PC-9 (cell line): ENCODE data around the gene CD22. TPM values are rescaled to one million over a fixed set of nuclear protein-coding genes. Genes with fewer than 3 reads are reported as not detected.

Experiments used
- BruUV-seq: library from RNA; stranded (reverse); fragments of 400-500 nt; replicated peaks from 2 replicates; lab custom pipeline; 2021; lab: Mats Ljungman, UMichigan
- CTCF ChIA-PET: fragments of 300-600 bp; sonication (Branson Sonifier 250); formaldehyde crosslinking; loops from one replicate; lab custom pipeline; 2022; ENCODE audit warnings: antibody characterized with exemption; lab: Charles Lee
- POLR2A ChIA-PET: fragments of 300-600 bp; sonication (Branson Sonifier 250); formaldehyde crosslinking; loops from one replicate; lab custom pipeline; 2022; ENCODE audit warnings: antibody characterized with exemption; ENCODE audit not compliant: unreplicated experiment; lab: Charles Lee
- DNase-seq, 2 experiments: peaks; one replicate each; pipeline versions ENCODE4 v3.0.0 to v3.0.0-alpha.2; 2015 to 2022; ENCODE audit warnings: mixed read lengths in 1 of 2
- H2AFZ ChIP-seq: fragments of 200-600 bp; sonication (generic); 2 replicates; pipeline ENCODE4 v1.8.1; 2017; ENCODE audit warnings: antibody characterized with exemption
- H3F3A ChIP-seq: fragments of 200-600 bp; sonication (generic); 2 replicates; pipeline ENCODE4 v1.8.1; 2017; ENCODE audit warnings: antibody characterized with exemption, mild to moderate bottlenecking, low read depth; ENCODE audit not compliant: insufficient read depth
- H3K27ac ChIP-seq: fragments of 200-600 bp; sonication (generic); 2 replicates; pipeline ENCODE4 v1.6.1; 2016; ENCODE audit warnings: mixed run types
- H3K27me3 ChIP-seq: fragments of 200-600 bp; sonication (generic); 2 replicates; pipeline ENCODE4 v1.6.1; 2016; ENCODE audit warnings: low read depth, mixed run types; ENCODE audit not compliant: insufficient read depth
- H3K36me3 ChIP-seq: fragments of 200-600 bp; sonication (generic); 2 replicates; pipeline ENCODE4 v1.6.1; 2016; ENCODE audit warnings: low read depth, mixed run types
- H3K4me1 ChIP-seq: fragments of 200-600 bp; sonication (generic); replicated peaks from 2 replicates; pipeline ENCODE4 v1.6.1; 2016; ENCODE audit warnings: mixed run types; ENCODE audit not compliant: insufficient read depth
- H3K4me2 ChIP-seq: fragments of 200-600 bp; sonication (generic); 2 replicates; pipeline ENCODE4 v1.6.1; 2017; ENCODE audit warnings: mixed run types
- H3K4me3 ChIP-seq: fragments of 200-600 bp; sonication (generic); 2 replicates; pipeline ENCODE4 v1.6.1; 2016; ENCODE audit warnings: mixed run types
- H3K79me2 ChIP-seq: fragments of 200-600 bp; sonication (generic); 2 replicates; pipeline ENCODE4 v1.6.1; 2017; ENCODE audit warnings: low read depth, mixed run types
- H3K9me2 ChIP-seq: fragments of 200-600 bp; sonication (generic); 2 replicates; pipeline ENCODE4 v1.8.1; 2017; ENCODE audit warnings: mild to moderate bottlenecking; ENCODE audit not compliant: insufficient read depth
- H3K9me3 ChIP-seq: fragments of 200-600 bp; sonication (generic); 2 replicates; pipeline ENCODE4 v1.8.1; 2016; ENCODE audit warnings: low read depth; ENCODE audit not compliant: insufficient read depth
- H4K20me1 ChIP-seq: fragments of 200-600 bp; sonication (generic); 2 replicates; pipeline ENCODE4 v1.8.1; 2017; ENCODE audit not compliant: insufficient read depth
- CTCF ChIP-seq: fragments of 200-600 bp; sonication (generic); conservative IDR thresholded peaks from 2 replicates; pipeline ENCODE4 v1.6.1; 2017; ENCODE audit warnings: mixed run types, antibody characterized with exemption, mild to moderate bottlenecking, moderate library complexity
- EZH2 ChIP-seq: fragments of 200-600 bp; sonication (generic); IDR thresholded peaks from 2 replicates; pipeline ENCODE4 v1.8.0; 2017; ENCODE audit warnings: antibody characterized with exemption, low read depth
- intact Hi-C: fragments of 100-400 bp; cut with micrococcal nuclease; formaldehyde crosslinking; loops from one replicate; pipeline ENCODE4 v1.10.0; 2022; ENCODE audit not compliant: unreplicated experiment
- total RNA-seq: library from RNA; stranded (reverse); gene quantifications from 2 replicates; pipeline ENCODE4 v1.2.3, GENCODE V29; 2021

The CD22 gene
- total RNA-seq, 1 experiment from 2014 or later, result 29.8 TPM

- Histone ChIP-seq H3K27me3 (peaks cover 49% of the 10 kb centered on the region), H3K4me3 (no peak overlapping the region), H3K79me2 (no peaks in the 10 kb centered on the region), H3K36me3 (no peaks in the 10 kb centered on the region), H3F3A (no peaks in the 10 kb centered on the region), H3K27ac (no peak overlapping the region), H3K9me3 (peaks cover 8% of the 10 kb centered on the region), H3K4me1 (no peaks in the 10 kb centered on the region), H4K20me1 (no peaks in the 10 kb centered on the region), H3K9me2 (no peaks in the 10 kb centered on the region), H3K4me2 (no peak overlapping the region), H2AFZ (no peak overlapping the region)
- DNase-seq, result no peak
- intact Hi-C loops, result no loop called here
- POLR2A ChIA-PET, result interaction anchor here (0.7 kb wide), 1 partner anchor 464 kb away, joined by 7 read pairs; no protein-coding TSS in a partner anchor
- TF ChIP-seq EZH2 (no peak), CTCF (no peak)
- BruUV-seq, result no TSS peak
- CTCF ChIA-PET, result no interaction called here
Measured at GRCh38 chr19:35380450-35381124, 51.6 kb downstream of the CD22 start.

- Histone ChIP-seq H3K27ac (no peak overlapping the region), H3K27me3 (peaks cover 49% of the 10 kb centered on the region), H3K79me2 (no peaks in the 10 kb centered on the region), H3K36me3 (no peaks in the 10 kb centered on the region), H3K4me3 (no peak overlapping the region), H4K20me1 (no peaks in the 10 kb centered on the region), H3K9me2 (no peaks in the 10 kb centered on the region), H2AFZ (no peak overlapping the region), H3K9me3 (peaks cover 8% of the 10 kb centered on the region), H3K4me1 (no peaks in the 10 kb centered on the region), H3K4me2 (no peak overlapping the region), H3F3A (no peaks in the 10 kb centered on the region)
- intact Hi-C loops, result no loop called here
- BruUV-seq, result no TSS peak
- POLR2A ChIA-PET, result interaction anchor here (0.7 kb wide), 1 partner anchor 463 kb away, joined by 7 read pairs; no protein-coding TSS in a partner anchor
- TF ChIP-seq CTCF (no peak), EZH2 (no peak)
- DNase-seq, result no peak
- CTCF ChIA-PET, result no interaction called here
Measured at GRCh38 chr19:35381318-35381717, 52.3 kb downstream of the CD22 start.

- H3K9me3 ChIP-seq, result peaks cover 8% of the 10 kb centered on the region
- intact Hi-C loops, result no loop called here
- no peaks in the 10 kb centered on the region for H3K9me2 ChIP-seq
- ChIA-PET POLR2A (no interaction called here), CTCF (no interaction called here)
- no peaks in the 10 kb centered on the region for H3K36me3 ChIP-seq
- H4K20me1 ChIP-seq, result no peaks in the 10 kb centered on the region
- no peak for TF ChIP-seq EZH2
- TF ChIP-seq CTCF, result no peak
- no peak overlapping the region for H3K4me2 ChIP-seq
- BruUV-seq, result no TSS peak
- H2AFZ ChIP-seq, result no peak overlapping the region
- peaks cover 47% of the 10 kb centered on the region for H3K27me3 ChIP-seq
- no peaks in the 10 kb centered on the region for H3K79me2 ChIP-seq
- no peaks in the 10 kb centered on the region for H3K4me1 ChIP-seq
- no peak overlapping the region for H3K4me3 ChIP-seq
- no peak overlapping the region for H3K27ac ChIP-seq
- DNase-seq, result no peak
- H3F3A ChIP-seq, result no peaks in the 10 kb centered on the region
Measured at GRCh38 chr19:35381926-35382325, 52.9 kb downstream of the CD22 start.
